ENCODE data around the gene CKAP2.
"Not testable (repeated sequence)": the region's sequence is repeated elsewhere in the genome, so short reads cannot be mapped to it uniquely, and the experiment has no call there.

Gene CKAP2

GRCh38 chr13:52454820-52455676 is at the start of gene CKAP2:
Gene CKAP2 (plus strand): TSS chr13:52455478. CDS start chr13:52455557, 79 bp downstream.
- DNase-seq, result peak; percentile 95

GRCh38 chr13:52405767-52406494 is 49.3 kb upstream of the CKAP2 start, which contains the start of gene THSD1:
Gene THSD1 (minus strand): TSS chr13:52406172. CDS start chr13:52402600, 3,572 bp downstream.
- DNase-seq, result peak; percentile 9

GRCh38 chr13:52406629-52407028 is 48.6 kb upstream of the CKAP2 start:
- no peak for DNase-seq

- DNase-seq, result not testable (repeated sequence)
Observed at GRCh38 chr13:52407436-52407835, 47.8 kb upstream of the CKAP2 start.

GRCh38 chr13:52408071-52408658 is 47.1 kb upstream of the CKAP2 start:
- not testable (repeated sequence) for DNase-seq

- DNase-seq, result no peak
Observed at GRCh38 chr13:52411629-52412028, 43.6 kb upstream of the CKAP2 start.

GRCh38 chr13:52412128-52412527 is 43.1 kb upstream of the CKAP2 start:
- DNase-seq, result no peak

- no peak for DNase-seq
Observed at GRCh38 chr13:52414051-52414450, 41.2 kb upstream of the CKAP2 start.

GRCh38 chr13:52414963-52415362 is 40.3 kb upstream of the CKAP2 start:
- DNase-seq, result no peak

GRCh38 chr13:52419080-52419479 is 36.2 kb upstream of the CKAP2 start:
- no peak for DNase-seq

- DNase-seq, result no peak
Observed at GRCh38 chr13:52421216-52421615, 34.1 kb upstream of the CKAP2 start.

GRCh38 chr13:52428295-52428694 is 27.0 kb upstream of the CKAP2 start:
- DNase-seq, result no peak

GRCh38 chr13:52432456-52432855 is 22.8 kb upstream of the CKAP2 start:
- DNase-seq, result no peak

GRCh38 chr13:52446265-52446664 is 9.0 kb upstream of the CKAP2 start:
- no peak for DNase-seq

- DNase-seq, result no peak
Observed at GRCh38 chr13:52447354-52447753, 7.9 kb upstream of the CKAP2 start.

- no peak for DNase-seq
Observed at GRCh38 chr13:52447815-52448552, 7.3 kb upstream of the CKAP2 start.

GRCh38 chr13:52449331-52450011 is 5.8 kb upstream of the CKAP2 start:
- DNase-seq, result no peak

GRCh38 chr13:52450012-52450792 is 5.1 kb upstream of the CKAP2 start, which contains the start of gene VPS36:
Gene VPS36 (minus strand): TSS chr13:52450634. CDS start chr13:52450594, 40 bp downstream.
- DNase-seq, result peak; percentile 95

GRCh38 chr13:52450793-52451116 is 4.5 kb upstream of the CKAP2 start:
- DNase-seq, result no peak

- DNase-seq, result no peak
Observed at GRCh38 chr13:52451135-52451804, 4.0 kb upstream of the CKAP2 start.

GRCh38 chr13:52452470-52452869 is 2.8 kb upstream of the CKAP2 start:
- DNase-seq, result no peak
